ENCODE measurements around the gene VSTM1.

The VSTM1 gene

GRCh38 chr19:54030895-54031586, 32.7 kb downstream of the VSTM1 start:
- H4K20me1 ChIP-seq (ENCODE audit: insufficient read depth): no peaks in the 10 kb centered on the region
- H2AFZ ChIP-seq (ENCODE audit: low read depth): no peak overlapping the region
- no peaks in the 10 kb centered on the region for H3K4me1 ChIP-seq (ENCODE audit: low read depth, poor library complexity, severe bottlenecking)
- H3K4me2 ChIP-seq: no peak overlapping the region
- no peak overlapping the region for H3K27ac ChIP-seq
- no peak overlapping the region for H3K4me3 ChIP-seq (IDR thresholded peaks at IDR 0.05; ENCODE audit: insufficient read depth, low read depth, low read length)
- no peaks in the 10 kb centered on the region for H3K36me3 ChIP-seq (ENCODE audit: insufficient read depth)
- no peak overlapping the region for H3K9ac ChIP-seq
- no peaks in the 10 kb centered on the region for H3K27me3 ChIP-seq (ENCODE audit: insufficient read depth, low read depth)
- TF ChIP-seq CTCF (conservative IDR thresholded peaks at IDR 0.05; ENCODE audit: low read depth, low read length): no peak
- H3K79me2 ChIP-seq (ENCODE audit: insufficient read depth, low read depth): no peaks in the 10 kb centered on the region

DNA sequence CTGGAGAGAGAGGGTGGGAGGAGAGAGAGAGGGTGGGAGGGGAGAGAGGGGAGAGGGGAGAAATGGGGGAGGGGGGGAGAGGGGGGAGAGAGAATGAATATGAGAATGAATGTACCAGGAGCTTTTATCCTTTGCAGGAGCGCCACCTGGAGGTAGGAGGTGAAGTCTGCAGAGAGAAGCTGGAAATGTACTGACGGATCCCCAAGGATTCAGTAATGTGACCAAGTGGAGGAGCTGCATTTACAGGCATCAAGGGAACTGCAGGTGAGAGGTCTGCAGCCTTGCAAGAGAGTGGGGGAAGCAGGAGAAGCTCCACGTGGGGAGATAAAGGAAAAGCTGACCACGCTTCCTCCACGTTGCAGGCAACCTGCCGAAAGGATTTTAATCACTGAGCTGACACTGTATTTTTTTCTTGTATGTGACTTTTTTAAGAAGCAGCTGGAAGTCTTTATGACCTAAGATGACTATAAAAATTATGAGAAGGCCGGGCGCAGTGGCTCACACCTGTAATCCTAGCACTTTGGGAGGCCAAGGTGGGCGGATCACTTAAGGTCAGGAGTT, 33.7 kb downstream of the VSTM1 start:
- no peak overlapping the region for H2AFZ ChIP-seq (ENCODE audit: low read depth)
- no peaks in the 10 kb centered on the region for H3K4me1 ChIP-seq (ENCODE audit: low read depth, poor library complexity, severe bottlenecking)
- H3K79me2 ChIP-seq (ENCODE audit: insufficient read depth, low read depth): no peaks in the 10 kb centered on the region
- no peaks in the 10 kb centered on the region for H3K36me3 ChIP-seq (ENCODE audit: insufficient read depth)
- peak; percentile 39; the same call in 1 of the 2 replicates for TF ChIP-seq CTCF (conservative IDR thresholded peaks at IDR 0.05; ENCODE audit: low read depth, low read length)
- no peaks in the 10 kb centered on the region for H4K20me1 ChIP-seq (ENCODE audit: insufficient read depth)
- H3K9ac ChIP-seq: no peak overlapping the region
- no peak overlapping the region for H3K27ac ChIP-seq
- H3K27me3 ChIP-seq (ENCODE audit: insufficient read depth, low read depth): no peaks in the 10 kb centered on the region
- H3K4me3 ChIP-seq (IDR thresholded peaks at IDR 0.05; ENCODE audit: insufficient read depth, low read depth, low read length): no peak overlapping the region
- no peak overlapping the region for H3K4me2 ChIP-seq

DNA sequence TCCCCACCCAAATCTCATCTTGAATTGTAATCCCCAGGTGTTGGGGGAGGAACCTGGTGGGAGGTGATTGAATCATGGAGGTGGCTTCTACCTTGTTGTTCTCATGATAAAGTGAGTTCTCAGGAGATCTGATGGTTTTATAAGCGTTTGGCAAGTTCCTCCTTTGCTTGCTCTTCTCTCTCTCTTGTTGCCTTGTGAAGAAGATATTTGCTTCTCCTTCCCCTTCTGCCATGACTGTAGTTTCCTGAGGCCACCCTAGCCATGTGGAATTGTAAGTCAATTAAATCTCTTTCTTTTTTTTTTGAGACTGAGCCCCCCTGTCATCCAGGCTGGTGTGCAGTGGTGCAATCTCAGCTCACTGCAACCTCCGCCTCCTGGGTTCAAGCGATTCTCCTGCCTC, 34.4 kb downstream of the VSTM1 start:
- Histone ChIP-seq H4K20me1 (ENCODE audit: insufficient read depth) (no peaks in the 10 kb centered on the region), H3K79me2 (ENCODE audit: insufficient read depth, low read depth) (no peaks in the 10 kb centered on the region), H3K4me1 (ENCODE audit: low read depth, poor library complexity, severe bottlenecking) (no peaks in the 10 kb centered on the region), H3K4me3 (IDR thresholded peaks at IDR 0.05; ENCODE audit: insufficient read depth, low read depth, low read length) (no peak overlapping the region), H3K4me2 (no peak overlapping the region), H3K36me3 (ENCODE audit: insufficient read depth) (no peaks in the 10 kb centered on the region), H3K27ac (no peak overlapping the region), H2AFZ (ENCODE audit: low read depth) (no peak overlapping the region), H3K27me3 (ENCODE audit: insufficient read depth, low read depth) (no peaks in the 10 kb centered on the region), H3K9ac (no peak overlapping the region)
- TF ChIP-seq CTCF (conservative IDR thresholded peaks at IDR 0.05; ENCODE audit: low read depth, low read length): no peak

- H3K27ac ChIP-seq: no peak overlapping the region
- H4K20me1 ChIP-seq (ENCODE audit: insufficient read depth): no peaks in the 10 kb centered on the region
- no peak overlapping the region for H3K4me2 ChIP-seq
- no peaks in the 10 kb centered on the region for H3K79me2 ChIP-seq (ENCODE audit: insufficient read depth, low read depth)
- no peak overlapping the region for H2AFZ ChIP-seq (ENCODE audit: low read depth)
- H3K4me1 ChIP-seq (ENCODE audit: low read depth, poor library complexity, severe bottlenecking): no peaks in the 10 kb centered on the region
- TF ChIP-seq CTCF (conservative IDR thresholded peaks at IDR 0.05; ENCODE audit: low read depth, low read length): no peak
- no peaks in the 10 kb centered on the region for H3K36me3 ChIP-seq (ENCODE audit: insufficient read depth)
- H3K9ac ChIP-seq: no peak overlapping the region
- H3K4me3 ChIP-seq (IDR thresholded peaks at IDR 0.05; ENCODE audit: insufficient read depth, low read depth, low read length): no peak overlapping the region
- H3K27me3 ChIP-seq (ENCODE audit: insufficient read depth, low read depth): no peaks in the 10 kb centered on the region
These were observed 37.0 kb downstream of the VSTM1 start for GRCh38 chr19:54026656-54027055.
